Measurements from ENCODE around the gene KIF4B. TPM values are rescaled to one million over a fixed set of nuclear protein-coding genes. Genes with fewer than 3 reads are reported as not detected.

KIF4B gene
- total RNA-seq, 1 experiment from 2014 or later = 0.12 TPM

DNA sequence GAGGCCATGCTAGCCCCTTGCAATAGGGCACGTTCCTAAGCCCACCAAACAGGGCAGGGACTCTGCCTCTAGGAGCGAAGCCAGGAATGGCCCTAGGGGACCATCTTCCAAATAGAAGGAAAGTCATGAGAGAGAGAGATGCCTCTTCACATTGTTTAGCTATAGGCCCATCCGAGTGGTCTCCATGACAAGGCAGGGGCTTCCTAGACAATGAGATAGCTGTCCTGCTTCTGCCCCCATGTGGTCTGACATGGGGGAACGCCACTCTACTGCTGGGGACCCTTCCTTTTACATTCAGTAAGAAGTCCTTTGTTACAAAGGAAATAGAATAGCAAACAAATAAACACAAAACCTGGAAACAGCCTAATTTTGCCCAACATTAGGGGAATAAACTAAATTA lies 17.9 kb upstream of the KIF4B start:
- no peak overlapping the region for H3K27ac ChIP-seq (ENCODE audit: low read depth, low read length)
- no peaks in the 10 kb centered on the region for H4K20me1 ChIP-seq (ENCODE audit: insufficient read depth)
- intact Hi-C loops (cut with micrococcal nuclease) = no loop called here
- H3K4me1 ChIP-seq (ENCODE audit: control insufficient read depth in 1 of 2, insufficient read depth in 2 of 2, low read length in 2 of 2) = peaks cover 0 to 10% of the 10 kb centered on the region in 2 experiments; a peak in 1 of 4 replicates
- H3K27me3 ChIP-seq (ENCODE audit: insufficient read depth, low read length) = no peaks in the 10 kb centered on the region
- H3K4me2 ChIP-seq (ENCODE audit: low read length) = no peak overlapping the region
- CTCF ChIA-PET = interaction anchor here (3.0 kb wide), 1 partner anchor 23 kb away, joined by 13 read pairs; no protein-coding TSS in a partner anchor
- no peak for TF ChIP-seq CEBPB (IDR thresholded peaks at IDR 0.05; ENCODE audit: low read depth)
- TF ChIP-seq, protein P1, sequence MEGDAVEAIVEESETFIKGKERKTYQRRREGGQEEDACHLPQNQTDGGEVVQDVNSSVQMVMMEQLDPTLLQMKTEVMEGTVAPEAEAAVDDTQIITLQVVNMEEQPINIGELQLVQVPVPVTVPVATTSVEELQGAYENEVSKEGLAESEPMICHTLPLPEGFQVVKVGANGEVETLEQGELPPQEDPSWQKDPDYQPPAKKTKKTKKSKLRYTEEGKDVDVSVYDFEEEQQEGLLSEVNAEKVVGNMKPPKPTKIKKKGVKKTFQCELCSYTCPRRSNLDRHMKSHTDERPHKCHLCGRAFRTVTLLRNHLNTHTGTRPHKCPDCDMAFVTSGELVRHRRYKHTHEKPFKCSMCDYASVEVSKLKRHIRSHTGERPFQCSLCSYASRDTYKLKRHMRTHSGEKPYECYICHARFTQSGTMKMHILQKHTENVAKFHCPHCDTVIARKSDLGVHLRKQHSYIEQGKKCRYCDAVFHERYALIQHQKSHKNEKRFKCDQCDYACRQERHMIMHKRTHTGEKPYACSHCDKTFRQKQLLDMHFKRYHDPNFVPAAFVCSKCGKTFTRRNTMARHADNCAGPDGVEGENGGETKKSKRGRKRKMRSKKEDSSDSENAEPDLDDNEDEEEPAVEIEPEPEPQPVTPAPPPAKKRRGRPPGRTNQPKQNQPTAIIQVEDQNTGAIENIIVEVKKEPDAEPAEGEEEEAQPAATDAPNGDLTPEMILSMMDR (IDR thresholded peaks at IDR 0.05 in 2 of 3, conservative IDR thresholded peaks at IDR 0.05 in 1 of 3; ENCODE audit: borderline replicate concordance in 1 of 3, insufficient read depth in 1 of 3, low read depth in 2 of 3, low read length in 2 of 3) = peak in 2 of 3 experiments; percentile 26; a peak in 2 of 6 replicates
- H3K9me2 ChIP-seq (ENCODE audit: insufficient read depth) = no peaks in the 10 kb centered on the region
- POLR2A ChIA-PET = no interaction called here
- H3K79me2 ChIP-seq (ENCODE audit: insufficient read depth, low read length) = no peaks in the 10 kb centered on the region
- DNase-seq (ENCODE audit: low read depth, low spot score) (no peak), ATAC-seq (no peak)
- H3K9me3 ChIP-seq (ENCODE audit: control insufficient read depth in 1 of 2, insufficient read depth in 1 of 2, low read depth in 1 of 2, low read length in 2 of 2) = no peaks in the 10 kb centered on the region
- no peak overlapping the region for H3K4me3 ChIP-seq (replicated peaks in 1 of 2; ENCODE audit: low read depth in 1 of 2, low read length in 2 of 2)
- no peak overlapping the region for H3K9ac ChIP-seq (ENCODE audit: low read length)
- H2AFZ ChIP-seq (ENCODE audit: low read depth, low read length, poor library complexity, severe bottlenecking) = no peak overlapping the region
- H3K36me3 ChIP-seq (ENCODE audit: control insufficient read depth in 1 of 2, insufficient read depth in 2 of 2, low read length in 2 of 2) = no peaks in the 10 kb centered on the region
- BruUV-seq (replicated peaks) = no TSS peak
- RAD21 ChIA-PET (ENCODE audit: low non-redundant PET in 1 of 2, low total read pairs in 2 of 2, uncharacterized antibody in 2 of 2, unreplicated experiment in 2 of 2) = no interaction called here

DNA sequence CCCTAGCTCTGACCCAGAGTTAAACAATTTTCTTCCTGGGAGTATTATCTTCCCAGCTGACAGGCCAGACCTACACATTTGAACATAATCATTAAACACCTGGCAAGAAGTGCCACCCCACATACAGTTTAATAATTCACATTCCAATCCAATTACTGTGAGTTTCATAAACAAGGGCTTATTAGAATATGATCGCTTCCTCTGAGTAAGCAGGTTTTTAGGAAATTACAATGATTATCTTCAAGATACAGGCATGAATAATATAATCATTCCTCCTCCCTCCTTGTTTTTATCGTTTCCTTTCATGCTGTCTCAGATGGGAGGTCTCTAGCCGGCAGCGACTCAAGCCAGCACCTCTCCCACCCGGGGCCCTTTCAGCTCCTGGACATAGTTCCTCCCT lies 15.8 kb upstream of the KIF4B start:
- ChIA-PET CTCF (interaction anchor here (3.0 kb wide), 1 partner anchor 25 kb away, joined by 13 read pairs; no protein-coding TSS in a partner anchor), POLR2A (no interaction called here), RAD21 (ENCODE audit: low non-redundant PET in 1 of 2, low total read pairs in 2 of 2, uncharacterized antibody in 2 of 2, unreplicated experiment in 2 of 2) (no interaction called here)
- Histone ChIP-seq H3K4me3 (replicated peaks in 1 of 2; ENCODE audit: low read depth in 1 of 2, low read length in 2 of 2) (no peak overlapping the region), H4K20me1 (ENCODE audit: insufficient read depth) (no peaks in the 10 kb centered on the region), H3K9me2 (ENCODE audit: insufficient read depth) (no peaks in the 10 kb centered on the region), H3K4me2 (ENCODE audit: low read length) (0 out of 2 replicates have a peak overlapping the region, but pooled peaks have one; percentile 9), H3K9me3 (ENCODE audit: control insufficient read depth in 1 of 2, insufficient read depth in 1 of 2, low read depth in 1 of 2, low read length in 2 of 2) (no peaks in the 10 kb centered on the region), H3K9ac (ENCODE audit: low read length) (no peak overlapping the region), H3K4me1 (ENCODE audit: control insufficient read depth in 1 of 2, insufficient read depth in 2 of 2, low read length in 2 of 2) (peaks cover 4 to 16% of the 10 kb centered on the region in 2 experiments; a peak in 2 of 4 replicates), H3K27me3 (ENCODE audit: insufficient read depth, low read length) (no peaks in the 10 kb centered on the region), H3K27ac (ENCODE audit: low read depth, low read length) (no peak overlapping the region), H3K79me2 (ENCODE audit: insufficient read depth, low read length) (no peaks in the 10 kb centered on the region), H2AFZ (ENCODE audit: low read depth, low read length, poor library complexity, severe bottlenecking) (no peak overlapping the region), H3K36me3 (ENCODE audit: control insufficient read depth in 1 of 2, insufficient read depth in 2 of 2, low read length in 2 of 2) (no peaks in the 10 kb centered on the region)
- no TSS peak for BruUV-seq (replicated peaks)
- no peak for DNase-seq (ENCODE audit: low read depth, low spot score)
- intact Hi-C loops (cut with micrococcal nuclease) = no loop called here
- no peak for ATAC-seq
- TF ChIP-seq YY1 (IDR thresholded peaks at IDR 0.05; ENCODE audit: extremely low read depth, insufficient replicate concordance, low read depth, low read length) (no peak), CBX3 (IDR thresholded peaks at IDR 0.05; ENCODE audit: low read depth) (no peak), RAD21 (IDR thresholded peaks at IDR 0.05; ENCODE audit: low read depth) (no peak), POLR2A (IDR thresholded peaks at IDR 0.05; ENCODE audit: borderline replicate concordance, extremely low read depth, insufficient read depth, insufficient read length) (no peak), EZH2 (IDR thresholded peaks at IDR 0.05) (no peak), ZNF274 (IDR thresholded peaks at IDR 0.05; ENCODE audit: low read depth, low read length) (no peak), ELF1 (IDR thresholded peaks at IDR 0.05; ENCODE audit: borderline replicate concordance, low read depth) (no peak), TCF7L2 (IDR thresholded peaks at IDR 0.05; ENCODE audit: borderline replicate concordance, extremely low read depth, insufficient read depth, insufficient read length) (no peak), FOSL1 (IDR thresholded peaks at IDR 0.05; ENCODE audit: low read depth) (no peak), POLR2AphosphoS5 (IDR thresholded peaks at IDR 0.05; ENCODE audit: low read depth, low read length) (no peak), SP1 (IDR thresholded peaks at IDR 0.05; ENCODE audit: low read depth) (no peak), SIN3A (IDR thresholded peaks at IDR 0.05; ENCODE audit: low read depth) (no peak), ZFX (IDR thresholded peaks at IDR 0.05) (no peak), EZH2phosphoT487 (IDR thresholded peaks at IDR 0.05; ENCODE audit: borderline replicate concordance) (no peak), SRF (IDR thresholded peaks at IDR 0.05; ENCODE audit: low read depth) (no peak), JUND (IDR thresholded peaks at IDR 0.05) (no peak)
- TF ChIP-seq, protein P2, sequence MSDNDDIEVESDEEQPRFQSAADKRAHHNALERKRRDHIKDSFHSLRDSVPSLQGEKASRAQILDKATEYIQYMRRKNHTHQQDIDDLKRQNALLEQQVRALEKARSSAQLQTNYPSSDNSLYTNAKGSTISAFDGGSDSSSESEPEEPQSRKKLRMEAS (IDR thresholded peaks at IDR 0.05) = no peak
